ENCODE measurements around the gene KCNK1.

Gene KCNK1

GRCh38 chr1:233613252-233614172 is at the start of gene KCNK1:
TSS of gene KCNK1 (plus strand) at chr1:233614106. CDS start at chr1:233614172, 66 bp downstream.
- peak within 1 kb of the TSS; percentile 72 for H3K4me3 ChIP-seq (ENCODE audit: low read depth, low read length)
- peak; percentile 88 for DNase-seq (ENCODE audit: low read depth, low spot score)
- no peak for TF ChIP-seq CTCF (IDR thresholded peaks at IDR 0.05; ENCODE audit: low read depth, low read length)
- in situ Hi-C loops (cut with HindIII; ENCODE audit: low sequenced_read_pairs): no loop called here

GRCh38 chr1:233565313-233565712 is 48.6 kb upstream of the KCNK1 start:
- TF ChIP-seq CTCF (IDR thresholded peaks at IDR 0.05; ENCODE audit: low read depth, low read length): no peak
- no peak overlapping the region for H3K4me3 ChIP-seq (ENCODE audit: low read depth, low read length)
- DNase-seq (ENCODE audit: low read depth, low spot score): no peak
- in situ Hi-C loops (cut with HindIII; ENCODE audit: low sequenced_read_pairs): no loop called here

GRCh38 chr1:233566886-233567285 is 47.0 kb upstream of the KCNK1 start:
- no peak for DNase-seq (ENCODE audit: low read depth, low spot score)
- H3K4me3 ChIP-seq (ENCODE audit: low read depth, low read length): no peak overlapping the region
- no peak for TF ChIP-seq CTCF (IDR thresholded peaks at IDR 0.05; ENCODE audit: low read depth, low read length)
- in situ Hi-C loops (cut with HindIII; ENCODE audit: low sequenced_read_pairs): no loop called here

- in situ Hi-C loops (cut with HindIII; ENCODE audit: low sequenced_read_pairs): no loop called here
- H3K4me3 ChIP-seq (ENCODE audit: low read depth, low read length): no peak overlapping the region
- no peak for TF ChIP-seq CTCF (IDR thresholded peaks at IDR 0.05; ENCODE audit: low read depth, low read length)
- peak; percentile 25 for DNase-seq (ENCODE audit: low read depth, low spot score)
Measured at GRCh38 chr1:233569636-233570035, 44.3 kb upstream of the KCNK1 start.

GRCh38 chr1:233570216-233570615 is 43.7 kb upstream of the KCNK1 start:
- no peak for DNase-seq (ENCODE audit: low read depth, low spot score)
- no peak for TF ChIP-seq CTCF (IDR thresholded peaks at IDR 0.05; ENCODE audit: low read depth, low read length)
- no peak overlapping the region for H3K4me3 ChIP-seq (ENCODE audit: low read depth, low read length)
- in situ Hi-C loops (cut with HindIII; ENCODE audit: low sequenced_read_pairs): no loop called here

- no peak for DNase-seq (ENCODE audit: low read depth, low spot score)
- in situ Hi-C loops (cut with HindIII; ENCODE audit: low sequenced_read_pairs): no loop called here
- no peak overlapping the region for H3K4me3 ChIP-seq (ENCODE audit: low read depth, low read length)
- TF ChIP-seq CTCF (IDR thresholded peaks at IDR 0.05; ENCODE audit: low read depth, low read length): no peak
Measured at GRCh38 chr1:233570706-233571105, 43.2 kb upstream of the KCNK1 start.
